ENCODE data around the gene CALHM4. TPM values are rescaled to one million over a fixed set of nuclear protein-coding genes. Genes with fewer than 3 reads are reported as not detected.

The CALHM4 gene
- total RNA-seq, 4 donors from 2014 or later = not detected

DNA sequence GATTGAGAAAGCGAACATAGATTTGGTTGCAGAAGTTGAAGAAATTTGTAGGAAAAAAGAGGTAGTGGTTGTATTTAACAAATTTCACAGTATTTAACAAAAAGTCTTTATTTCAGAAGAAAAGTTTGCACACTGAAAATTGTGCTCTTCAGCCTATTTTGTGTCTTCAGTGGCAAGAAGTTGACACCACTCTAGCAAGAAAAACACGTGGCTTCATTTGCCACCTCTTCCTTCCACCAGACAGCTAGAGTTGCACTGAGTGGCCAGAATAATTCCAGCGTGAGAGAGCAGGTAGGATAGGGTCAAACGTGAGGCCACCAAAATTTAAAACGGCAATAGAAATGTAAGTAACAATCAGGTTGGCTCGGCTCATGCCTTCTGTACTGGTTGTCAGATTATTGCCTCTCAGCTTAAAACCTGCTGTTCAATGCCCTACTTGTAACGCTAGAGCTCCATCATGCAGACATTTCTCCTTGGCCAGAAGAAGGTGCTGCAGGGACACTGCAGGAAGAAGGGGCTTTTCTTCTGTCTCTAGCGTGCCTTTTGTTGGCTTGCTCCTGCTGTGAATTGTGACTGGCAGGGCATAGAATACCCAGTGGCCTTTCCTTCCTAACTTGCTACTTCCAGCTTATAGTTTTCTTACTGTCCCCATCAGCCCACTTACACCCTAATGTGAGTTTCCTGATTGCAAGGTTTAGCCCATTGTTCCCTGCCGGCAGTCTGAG, 20.2 kb upstream of the CALHM4 start:
- Histone ChIP-seq H3K9me3 (no peaks in the 10 kb centered on the region), H3K36me3 (no peaks in the 10 kb centered on the region), H3K27me3 (peaks cover 0 to 4% (median 0%) of the 10 kb centered on the region in 4 donors), H3K4me3 (no peak overlapping the region), H3K4me1 (no peaks in the 10 kb centered on the region), H3K27ac (replicated peaks in 1 of 4) (no peak overlapping the region)
- TF ChIP-seq EP300 (IDR thresholded peaks at IDR 0.05) (no peak), POLR2A (IDR thresholded peaks at IDR 0.05; ENCODE audit: low read depth) (no peak), POLR2AphosphoS5 (IDR thresholded peaks at IDR 0.05) (no peak)
- TF ChIP-seq, protein P1, sequence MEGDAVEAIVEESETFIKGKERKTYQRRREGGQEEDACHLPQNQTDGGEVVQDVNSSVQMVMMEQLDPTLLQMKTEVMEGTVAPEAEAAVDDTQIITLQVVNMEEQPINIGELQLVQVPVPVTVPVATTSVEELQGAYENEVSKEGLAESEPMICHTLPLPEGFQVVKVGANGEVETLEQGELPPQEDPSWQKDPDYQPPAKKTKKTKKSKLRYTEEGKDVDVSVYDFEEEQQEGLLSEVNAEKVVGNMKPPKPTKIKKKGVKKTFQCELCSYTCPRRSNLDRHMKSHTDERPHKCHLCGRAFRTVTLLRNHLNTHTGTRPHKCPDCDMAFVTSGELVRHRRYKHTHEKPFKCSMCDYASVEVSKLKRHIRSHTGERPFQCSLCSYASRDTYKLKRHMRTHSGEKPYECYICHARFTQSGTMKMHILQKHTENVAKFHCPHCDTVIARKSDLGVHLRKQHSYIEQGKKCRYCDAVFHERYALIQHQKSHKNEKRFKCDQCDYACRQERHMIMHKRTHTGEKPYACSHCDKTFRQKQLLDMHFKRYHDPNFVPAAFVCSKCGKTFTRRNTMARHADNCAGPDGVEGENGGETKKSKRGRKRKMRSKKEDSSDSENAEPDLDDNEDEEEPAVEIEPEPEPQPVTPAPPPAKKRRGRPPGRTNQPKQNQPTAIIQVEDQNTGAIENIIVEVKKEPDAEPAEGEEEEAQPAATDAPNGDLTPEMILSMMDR (IDR thresholded peaks at IDR 0.05) = no peak
- 64% methylated on average over 9 of the region's 9 CpGs for WGBS
- intact Hi-C loops (cut with DNase I) = no loop called here
- no peak for DNase-seq (ENCODE audit: extremely low spot score)

DNA sequence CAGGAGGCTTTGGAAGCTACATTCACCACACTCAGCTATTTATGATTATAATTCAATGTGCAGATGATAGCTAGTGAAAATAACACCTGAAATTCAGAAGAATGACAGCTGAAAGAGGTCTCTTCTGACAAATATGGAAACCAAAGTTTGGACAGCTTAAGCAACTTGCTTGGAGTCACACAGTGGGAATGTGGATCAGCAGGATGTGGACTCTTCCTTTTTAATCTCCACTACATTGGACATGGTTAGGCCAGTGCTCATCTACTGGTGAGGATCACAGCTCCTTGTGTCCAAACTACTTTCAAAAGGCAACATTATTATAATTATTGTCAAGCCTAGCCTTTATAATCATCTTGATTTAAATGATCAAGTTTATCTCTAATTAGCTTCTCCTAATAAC, 18.4 kb upstream of the CALHM4 start:
- no peak for DNase-seq (ENCODE audit: extremely low spot score)
- Histone ChIP-seq H3K27me3 (peaks cover 0 to 4% (median 0%) of the 10 kb centered on the region in 4 donors), H3K4me3 (no peak overlapping the region), H3K4me1 (no peaks in the 10 kb centered on the region), H3K36me3 (no peaks in the 10 kb centered on the region), H3K9me3 (no peaks in the 10 kb centered on the region), H3K27ac (replicated peaks in 1 of 4) (no peak overlapping the region)
- intact Hi-C loops (cut with DNase I) = loop anchor here (5.0 kb wide), 1 partner anchor 263 kb away; no protein-coding TSS in a partner anchor
- TF ChIP-seq EP300 (IDR thresholded peaks at IDR 0.05) = no peak
- TF ChIP-seq, protein P1 (IDR thresholded peaks at IDR 0.05) = no peak
- no peak for TF ChIP-seq POLR2AphosphoS5 (IDR thresholded peaks at IDR 0.05)

DNA sequence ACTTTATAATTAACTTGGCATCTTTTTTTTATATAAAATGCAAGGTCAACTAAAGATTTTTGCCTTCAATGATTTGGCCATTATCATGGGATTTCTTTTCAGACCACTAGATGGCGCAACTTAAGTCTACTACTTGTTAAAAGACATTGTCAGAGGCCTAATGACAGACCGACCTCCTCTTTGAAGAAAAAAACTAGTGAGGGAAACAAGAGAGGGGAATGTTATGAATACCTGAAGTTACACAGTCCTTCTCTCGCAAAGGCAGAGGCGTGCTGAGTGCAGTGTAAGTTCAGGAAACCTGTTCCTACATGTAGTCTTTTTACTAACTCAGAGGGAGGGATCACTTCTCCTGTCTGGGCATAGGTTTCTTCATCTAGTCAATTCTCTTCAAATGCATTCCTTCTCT, 17.3 kb upstream of the CALHM4 start:
- H3K9me3 ChIP-seq = no peaks in the 10 kb centered on the region
- H3K27ac ChIP-seq (replicated peaks in 1 of 4) = no peak overlapping the region
- TF ChIP-seq, protein P1 (IDR thresholded peaks at IDR 0.05) = peak; percentile 59 to 80 (median 69)
- TF ChIP-seq POLR2AphosphoS5 (IDR thresholded peaks at IDR 0.05) (no peak), POLR2A (IDR thresholded peaks at IDR 0.05; ENCODE audit: low read depth) (no peak), EP300 (IDR thresholded peaks at IDR 0.05) (no peak)
- no peaks in the 10 kb centered on the region for H3K4me1 ChIP-seq
- no peak overlapping the region for H3K4me3 ChIP-seq
- no peak for DNase-seq (ENCODE audit: extremely low spot score)
- H3K27me3 ChIP-seq = peaks cover 0 to 8% (median 0%) of the 10 kb centered on the region in 4 donors
- intact Hi-C loops (cut with DNase I) = loop anchor here (2.0 to 5.0 kb wide), 2 partner anchors 25 to 264 kb away; no protein-coding TSS in a partner anchor
- whole genome bisulfite sequencing = 11% methylated on average over 4 of the region's 4 CpGs
- H3K36me3 ChIP-seq = no peaks in the 10 kb centered on the region

DNA sequence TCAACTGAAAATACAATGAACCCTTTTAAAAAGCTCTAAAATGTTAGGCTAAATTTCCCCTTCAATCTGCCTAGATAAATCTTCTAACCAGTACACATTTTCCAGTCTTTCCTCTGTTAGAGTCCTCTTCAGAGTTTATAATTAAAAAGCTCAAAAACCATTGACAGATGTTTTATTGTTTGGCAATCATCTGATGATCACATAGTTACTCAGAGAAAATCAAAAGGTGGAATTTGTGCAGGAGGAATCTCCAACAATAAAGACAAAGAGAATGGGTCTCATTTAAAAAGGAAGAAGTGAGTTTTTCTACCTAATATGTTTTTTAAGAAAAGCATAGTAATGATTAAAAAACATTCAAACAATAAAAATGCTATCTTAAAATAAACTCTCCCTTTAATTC, 11.1 kb upstream of the CALHM4 start:
- DNase-seq (ENCODE audit: extremely low spot score) = no peak
- no peak overlapping the region for H3K27ac ChIP-seq (replicated peaks in 1 of 4)
- no peaks in the 10 kb centered on the region for H3K4me1 ChIP-seq
- peaks cover 0 to 9% (median 0%) of the 10 kb centered on the region in 4 donors for H3K27me3 ChIP-seq
- H3K9me3 ChIP-seq = no peaks in the 10 kb centered on the region
- no peak overlapping the region for H3K4me3 ChIP-seq
- intact Hi-C loops (cut with DNase I) = no loop called here
- TF ChIP-seq POLR2AphosphoS5 (IDR thresholded peaks at IDR 0.05) (no peak), EP300 (IDR thresholded peaks at IDR 0.05) (no peak), POLR2A (IDR thresholded peaks at IDR 0.05; ENCODE audit: low read depth) (no peak)
- no peaks in the 10 kb centered on the region for H3K36me3 ChIP-seq

DNA sequence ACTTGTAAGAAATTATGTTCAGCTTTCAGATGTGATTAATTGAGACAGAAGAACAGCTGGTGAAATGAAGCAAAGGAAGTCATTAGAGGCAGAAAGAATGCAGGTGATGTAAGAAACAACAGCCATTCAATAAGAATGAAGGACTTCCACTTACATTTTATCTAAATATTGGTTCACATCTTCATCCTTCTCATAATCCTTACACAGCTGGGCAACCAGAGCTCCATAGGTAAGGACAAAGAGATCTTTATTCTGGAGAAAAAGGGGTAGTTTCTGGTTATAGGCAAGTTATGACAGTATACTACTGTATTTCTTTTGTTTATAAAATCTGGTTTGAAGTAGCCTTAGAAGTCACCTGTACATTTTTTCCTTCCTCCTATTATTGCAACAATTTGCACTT, 10.4 kb upstream of the CALHM4 start:
- no peak for DNase-seq (ENCODE audit: extremely low spot score)
- H3K4me1 ChIP-seq = no peaks in the 10 kb centered on the region
- H3K9me3 ChIP-seq = no peaks in the 10 kb centered on the region
- H3K27ac ChIP-seq (replicated peaks in 1 of 4) = no peak overlapping the region
- H3K36me3 ChIP-seq = no peaks in the 10 kb centered on the region
- TF ChIP-seq EP300 (IDR thresholded peaks at IDR 0.05) (no peak), POLR2A (IDR thresholded peaks at IDR 0.05; ENCODE audit: low read depth) (no peak), POLR2AphosphoS5 (IDR thresholded peaks at IDR 0.05) (no peak)
- TF ChIP-seq, protein P1 (IDR thresholded peaks at IDR 0.05) = no peak
- intact Hi-C loops (cut with DNase I) = no loop called here
- H3K4me3 ChIP-seq = no peak overlapping the region
- peaks cover 0 to 9% (median 0%) of the 10 kb centered on the region in 4 donors for H3K27me3 ChIP-seq

Measured in esophagus muscularis mucosa (tissue), 4 donors.